ENCODE measurements around the gene TCTN1.

GRCh38 chr12:110689281-110690126, 75.6 kb downstream of the TCTN1 start:
- no peak for TF ChIP-seq BHLHE40 (IDR thresholded peaks at IDR 0.05; ENCODE audit: borderline replicate concordance)
- no peak for TF ChIP-seq NFRKB (IDR thresholded peaks at IDR 0.05)
- TF ChIP-seq SP1 (IDR thresholded peaks at IDR 0.05): no peak
- no peak for TF ChIP-seq ZNF384 (IDR thresholded peaks at IDR 0.05)
- no peak for TF ChIP-seq HDGF (IDR thresholded peaks at IDR 0.05; ENCODE audit: borderline replicate concordance)
- no peak for TF ChIP-seq TARDBP (IDR thresholded peaks at IDR 0.05)
- TF ChIP-seq FOXM1 (IDR thresholded peaks at IDR 0.05; ENCODE audit: borderline replicate concordance): no peak
- no peak for TF ChIP-seq SUZ12 (IDR thresholded peaks at IDR 0.05)
- TF ChIP-seq L3MBTL2 (conservative IDR thresholded peaks at IDR 0.05): no peak
- TF ChIP-seq FOXA1 (IDR thresholded peaks at IDR 0.05): no peak
- TF ChIP-seq, protein P1, sequence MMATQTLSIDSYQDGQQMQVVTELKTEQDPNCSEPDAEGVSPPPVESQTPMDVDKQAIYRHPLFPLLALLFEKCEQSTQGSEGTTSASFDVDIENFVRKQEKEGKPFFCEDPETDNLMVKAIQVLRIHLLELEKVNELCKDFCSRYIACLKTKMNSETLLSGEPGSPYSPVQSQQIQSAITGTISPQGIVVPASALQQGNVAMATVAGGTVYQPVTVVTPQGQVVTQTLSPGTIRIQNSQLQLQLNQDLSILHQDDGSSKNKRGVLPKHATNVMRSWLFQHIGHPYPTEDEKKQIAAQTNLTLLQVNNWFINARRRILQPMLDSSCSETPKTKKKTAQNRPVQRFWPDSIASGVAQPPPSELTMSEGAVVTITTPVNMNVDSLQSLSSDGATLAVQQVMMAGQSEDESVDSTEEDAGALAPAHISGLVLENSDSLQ (IDR thresholded peaks at IDR 0.05): no peak
